GM23338 (cell line): ENCODE data around the gene MEGF6. TPM values are rescaled to one million over a fixed set of nuclear protein-coding genes. Genes with fewer than 3 reads are reported as not detected.

Experiments
- ATAC-seq: fragments of 200-7000 bp; cut with Tn5 transposase; 3 replicates; pipeline ENCODE4 v1.9.1; 2020
- DNase-seq: peaks from one replicate; pipeline ENCODE4 v3.0.0-alpha.2; 2015; ENCODE audit warnings: low spot score
- H2AFZ ChIP-seq: fragments of 200-600 bp; sonication (generic); 2 replicates; pipeline ENCODE4 v1.8.0; 2016; ENCODE audit warnings: antibody characterized with exemption, mild to moderate bottlenecking, moderate library complexity
- H3F3A ChIP-seq: fragments of 200-600 bp; sonication (generic); replicated peaks from 2 replicates; pipeline ENCODE4 v1.8.0; 2017; ENCODE audit warnings: antibody characterized with exemption, mixed run types, low read depth
- H3K27ac ChIP-seq: fragments of 200-600 bp; sonication (generic); 2 replicates; pipeline ENCODE4 v1.6.1; 2016; ENCODE audit warnings: low read depth
- H3K27me3 ChIP-seq: fragments of 200-600 bp; sonication (generic); 2 replicates; pipeline ENCODE4 v1.8.0; 2016; ENCODE audit warnings: mild to moderate bottlenecking, mixed run types, moderate library complexity; ENCODE audit not compliant: insufficient read depth
- H3K36me3 ChIP-seq: fragments of 200-600 bp; sonication (generic); 2 replicates; pipeline ENCODE4 v1.8.0; 2016; ENCODE audit warnings: mild to moderate bottlenecking; ENCODE audit not compliant: insufficient read depth
- H3K4me1 ChIP-seq: fragments of 200-600 bp; sonication (generic); 2 replicates; pipeline ENCODE4 v1.8.0; 2016; ENCODE audit warnings: mild to moderate bottlenecking, moderate library complexity; ENCODE audit not compliant: insufficient read depth
- H3K4me2 ChIP-seq: fragments of 200-600 bp; sonication (generic); 2 replicates; pipeline ENCODE4 v1.7.1; 2017; ENCODE audit warnings: mixed run types
- H3K4me3 ChIP-seq: fragments of 200-600 bp; sonication (generic); 2 replicates; pipeline ENCODE4 v1.6.1; 2016; ENCODE audit warnings: mixed run types
- H3K79me2 ChIP-seq: fragments of 200-600 bp; sonication (generic); replicated peaks from 2 replicates; pipeline ENCODE4 v1.8.0; 2017; ENCODE audit warnings: mild to moderate bottlenecking; ENCODE audit not compliant: insufficient read depth
- H3K9me2 ChIP-seq: fragments of 200-600 bp; sonication (generic); 2 replicates; pipeline ENCODE4 v1.8.0; 2017; ENCODE audit not compliant: insufficient read depth
- H4K20me1 ChIP-seq: fragments of 200-600 bp; sonication (generic); replicated peaks from 2 replicates; pipeline ENCODE4 v1.8.0; 2017; ENCODE audit warnings: mild to moderate bottlenecking; ENCODE audit not compliant: insufficient read depth
- H3K27ac Mint-ChIP-seq: 2 replicates; pipeline ENCODE4 v1.8.0; 2020; ENCODE audit warnings: inconsistent platforms, mild to moderate bottlenecking, moderate library complexity, mixed read lengths
- H3K27me3 Mint-ChIP-seq: 3 replicates; pipeline ENCODE4 v1.8.0; 2022; ENCODE audit warnings: low read depth, mild to moderate bottlenecking, moderate library complexity, mixed read lengths, inconsistent platforms; ENCODE audit not compliant: insufficient read depth, poor library complexity
- H3K36me3 Mint-ChIP-seq: 3 replicates; pipeline ENCODE4 v1.8.0; 2021; ENCODE audit warnings: low read depth, mild to moderate bottlenecking, inconsistent platforms, moderate library complexity, mixed read lengths
- H3K4me1 Mint-ChIP-seq: 3 replicates; pipeline ENCODE4 v1.8.0; 2020; ENCODE audit warnings: mild to moderate bottlenecking, inconsistent platforms, mixed read lengths
- H3K4me3 Mint-ChIP-seq: 3 replicates; pipeline ENCODE4 v1.8.0; 2021; ENCODE audit warnings: moderate library complexity, mild to moderate bottlenecking, inconsistent platforms, mixed read lengths
- H3K9me3 Mint-ChIP-seq: 3 replicates; pipeline ENCODE4 v1.8.0; 2020; ENCODE audit warnings: moderate library complexity, mild to moderate bottlenecking, inconsistent platforms, mixed read lengths
- CREB1 ChIP-seq: fragments of 250-450 bp; sonication (Bioruptor Pico); IDR thresholded peaks from 2 replicates; pipeline ENCODE4 v1.5.0; 2020; ENCODE audit warnings: low read depth, mild to moderate bottlenecking, moderate library complexity
- CTCF ChIP-seq, 2 experiments: fragments of 200-600 bp in 1 of 2; sonication (generic) in 1 of 2; conservative IDR thresholded peaks; 2 replicates each; pipeline versions ENCODE4 v1.5.1 to v1.6.1; 2016 to 2017; ENCODE audit warnings: antibody characterized with exemption in 2 of 2, low read depth in 2 of 2, mild to moderate bottlenecking in 2 of 2, moderate library complexity in 1 of 2
- ETS1 ChIP-seq: IDR thresholded peaks from 2 replicates; pipeline ENCODE4 v1.6.1; 2016; ENCODE audit warnings: antibody characterized with exemption
- EZH2 ChIP-seq: fragments of 200-600 bp; sonication (generic); IDR thresholded peaks from one replicate; pipeline ENCODE4 v1.8.0; 2017; ENCODE audit warnings: antibody characterized with exemption, mild to moderate bottlenecking, low read depth; ENCODE audit not compliant: unreplicated experiment
- EZH2phosphoT487 ChIP-seq: fragments of 200-600 bp; sonication (generic); IDR thresholded peaks from one replicate; pipeline ENCODE4 v1.8.1; 2018; ENCODE audit warnings: antibody characterized with exemption; ENCODE audit not compliant: unreplicated experiment
- JUNB ChIP-seq: IDR thresholded peaks from one replicate; pipeline ENCODE4 v1.6.1; 2016; ENCODE audit warnings: antibody characterized with exemption; ENCODE audit not compliant: unreplicated experiment
- NANOG ChIP-seq: IDR thresholded peaks from 2 replicates; pipeline ENCODE4 v1.6.1; 2016; ENCODE audit warnings: antibody characterized with exemption, borderline replicate concordance
- POLR2AphosphoS5 ChIP-seq: IDR thresholded peaks from 2 replicates; pipeline ENCODE4 v1.6.1; 2016; ENCODE audit warnings: antibody characterized with exemption, low read depth
- REST ChIP-seq: IDR thresholded peaks from one replicate; pipeline ENCODE4 v1.6.1; 2018; ENCODE audit warnings: antibody characterized with exemption; ENCODE audit not compliant: unreplicated experiment
- STAT1 ChIP-seq: IDR thresholded peaks from one replicate; pipeline ENCODE4 v1.6.1; 2016; ENCODE audit warnings: antibody characterized with exemption; ENCODE audit not compliant: unreplicated experiment
- ZNF114 ChIP-seq: fragments of 250-450 bp; sonication (Bioruptor Pico); IDR thresholded peaks from 2 replicates; pipeline ENCODE4 v1.5.0; 2020; ENCODE audit warnings: mild to moderate bottlenecking, moderate library complexity
- polyA plus RNA-seq: library from polyadenylated mRNA; unstranded; fragments of >200 nt; fragmentation: Nextera tagmentation; extraction: Ambion mirVana; gene quantifications from 2 replicates; pipeline ENCODE4 v1.2.1, GENCODE V29; 2016
- total RNA-seq: library from RNA; depleted of rRNA; stranded (reverse); fragments of >200 nt; shearing (Covaris generic); gene quantifications from 2 replicates; pipeline ENCODE4 v1.2.3, GENCODE V29; 2014

The MEGF6 gene
- total and polyA plus RNA-seq, 2 experiments from 2014 or later: 4.0 to 21.4 TPM

GRCh38 chr1:3563125-3563524 lies 48.2 kb downstream of the MEGF6 start:
- H3K9me2 ChIP-seq: no peaks in the 10 kb centered on the region
- H3K4me1 ChIP-seq: no peaks in the 10 kb centered on the region
- H3K4me3 ChIP-seq: no peak overlapping the region
- H3K4me1 Mint-ChIP-seq: no peaks in the 10 kb centered on the region; the same call in 2 of the 3 replicates
- no peaks in the 10 kb centered on the region; the same call in 2 of the 3 replicates for H3K9me3 Mint-ChIP-seq
- H3K79me2 ChIP-seq: no peaks in the 10 kb centered on the region
- no peak overlapping the region for H2AFZ ChIP-seq
- H3K36me3 ChIP-seq: no peaks in the 10 kb centered on the region
- no peaks in the 10 kb centered on the region for H3F3A ChIP-seq
- H3K27ac Mint-ChIP-seq: no peak overlapping the region
- no peaks in the 10 kb centered on the region for H3K27me3 ChIP-seq
- peaks cover 3% of the 10 kb centered on the region for H3K27me3 Mint-ChIP-seq
- ATAC-seq: no peak
- H3K36me3 Mint-ChIP-seq: no peaks in the 10 kb centered on the region; the same call in 2 of the 3 replicates
- DNase-seq: no peak
- no peak overlapping the region for H3K4me2 ChIP-seq
- no peak overlapping the region for H3K4me3 Mint-ChIP-seq
- H4K20me1 ChIP-seq: no peaks in the 10 kb centered on the region
- TF ChIP-seq NANOG: no peak
- TF ChIP-seq CTCF (conservative IDR thresholded peaks at IDR 0.05; ENCODE audit: low read depth in 2 of 2): no peak
- no peak for TF ChIP-seq ZNF114 (CRISPR knock-in tag)
- no peak for TF ChIP-seq REST
- TF ChIP-seq POLR2AphosphoS5: no peak
- no peak for TF ChIP-seq CREB1 (CRISPR knock-in tag)
- no peak for TF ChIP-seq EZH2
- no peak for TF ChIP-seq ETS1
- no peak for TF ChIP-seq STAT1
- no peak for TF ChIP-seq EZH2phosphoT487
- TF ChIP-seq JUNB: no peak
- no peak overlapping the region for H3K27ac ChIP-seq
